ENCODE measurements around the gene ANXA4. TPM values are rescaled to one million over a fixed set of nuclear protein-coding genes. Genes with fewer than 3 reads are reported as not detected.

ANXA4 gene
- polyA plus RNA-seq, 2 donors, result 25.7 to 57.0 TPM

DNA sequence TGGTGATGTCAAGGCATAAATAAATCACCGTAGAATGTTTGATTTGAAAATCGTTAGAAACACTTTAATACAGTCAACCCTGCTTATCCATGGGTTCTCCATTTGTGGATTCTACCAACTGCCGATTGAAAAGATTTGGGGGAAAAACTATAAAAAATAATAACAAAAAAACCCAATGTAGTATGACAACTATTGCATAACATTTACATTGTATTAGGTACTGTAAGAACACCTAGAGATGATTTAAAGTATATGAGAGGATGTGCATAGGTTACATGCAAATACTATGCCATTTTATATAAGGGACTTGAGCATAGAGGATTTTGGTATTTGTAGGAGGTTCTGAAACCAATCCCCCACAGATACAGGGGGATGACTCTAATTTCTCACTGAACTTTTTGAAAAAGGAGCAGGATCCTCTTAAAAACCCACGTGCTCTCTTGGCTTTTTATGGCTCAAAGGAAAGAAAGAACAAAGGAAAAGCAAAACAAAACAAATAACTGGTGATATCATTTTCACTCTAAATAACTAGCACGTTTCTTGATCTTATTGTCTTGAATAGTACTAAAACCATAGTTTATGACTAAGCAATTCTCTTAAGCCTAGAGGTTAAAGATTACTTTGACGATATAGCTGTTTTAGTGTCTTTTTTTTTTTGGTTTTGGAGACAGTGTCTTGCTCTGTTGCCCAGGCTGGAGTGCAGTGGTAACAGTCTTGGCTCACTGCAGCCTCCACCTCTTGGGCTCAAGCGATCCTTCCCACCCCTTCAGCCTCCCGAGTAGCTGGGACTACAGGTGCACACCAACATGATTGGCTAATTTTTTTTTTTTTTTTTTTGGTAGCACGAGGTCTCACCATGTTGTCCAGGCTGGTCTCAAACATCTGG, 104.5 kb downstream of the ANXA4 start:
- Histone ChIP-seq H3K9me3 (ENCODE audit: control insufficient read depth in 2 of 2, insufficient read depth in 1 of 2, low read depth in 1 of 2, low read length in 1 of 2) (no peaks in the 10 kb centered on the region), H3K36me3 (ENCODE audit: control insufficient read depth in 2 of 2, insufficient read depth in 2 of 2, low read length in 1 of 2) (peaks cover 2 to 14% of the 10 kb centered on the region in 2 donors), H3K27me3 (ENCODE audit: control insufficient read depth in 1 of 2, insufficient read depth in 2 of 2, low read length in 2 of 2) (no peaks in the 10 kb centered on the region), H3K4me1 (ENCODE audit: control insufficient read depth in 2 of 2, insufficient read depth in 2 of 2, low read length in 1 of 2) (no peaks in the 10 kb centered on the region), H3K4me3 (ENCODE audit: low read depth in 1 of 2, low read length in 2 of 2) (no peak overlapping the region), H3K27ac (ENCODE audit: low read depth in 2 of 2, low read length in 1 of 2) (no peak overlapping the region)
- whole genome bisulfite sequencing, 2 donors, result 83 to 85% methylated on average over 9 of the region's 9 CpGs

DNA sequence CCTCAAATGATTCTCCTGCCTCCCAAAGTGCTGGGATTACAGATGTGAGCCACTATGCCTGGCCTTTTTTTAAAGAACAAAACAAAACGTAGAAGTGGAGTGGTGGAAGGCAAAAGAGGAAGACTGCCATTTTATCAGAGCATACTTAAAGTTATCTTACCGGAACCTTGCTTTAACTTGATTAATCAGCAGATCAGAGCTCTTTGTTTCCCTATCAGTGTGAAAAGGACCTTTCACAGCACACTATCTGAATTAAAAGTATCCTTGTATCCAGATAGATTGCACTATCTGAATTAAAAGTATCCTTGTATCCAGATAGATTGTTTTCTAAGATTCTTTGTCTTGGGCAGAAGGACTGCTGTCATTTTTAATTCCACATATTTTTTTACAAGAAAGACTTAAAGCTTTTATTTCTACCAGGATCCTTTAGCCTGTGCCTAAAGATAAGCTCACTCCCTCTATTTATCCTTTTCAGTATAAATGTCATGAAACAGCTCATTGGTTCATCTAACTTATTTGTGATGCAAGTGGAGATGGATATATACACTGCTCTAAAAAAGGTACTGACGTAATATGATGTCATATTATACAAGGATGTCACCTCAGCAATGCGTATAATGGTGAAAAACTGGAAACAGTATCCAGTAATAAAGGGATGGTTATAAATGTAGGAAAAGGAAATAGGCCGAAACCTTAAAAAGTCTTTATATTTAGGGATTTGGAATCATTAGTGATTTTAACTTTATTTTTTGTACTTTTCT, 105.3 kb downstream of the ANXA4 start:
- H3K4me1 ChIP-seq (ENCODE audit: control insufficient read depth in 2 of 2, insufficient read depth in 2 of 2, low read length in 1 of 2), result no peaks in the 10 kb centered on the region
- H3K4me3 ChIP-seq (ENCODE audit: low read depth in 1 of 2, low read length in 2 of 2), result no peak overlapping the region
- peaks cover 2 to 14% of the 10 kb centered on the region in 2 donors for H3K36me3 ChIP-seq (ENCODE audit: control insufficient read depth in 2 of 2, insufficient read depth in 2 of 2, low read length in 1 of 2)
- WGBS, 2 donors, result 93 to 95% methylated on average over 5 of the region's 5 CpGs
- no peaks in the 10 kb centered on the region for H3K27me3 ChIP-seq (ENCODE audit: control insufficient read depth in 1 of 2, insufficient read depth in 2 of 2, low read length in 2 of 2)
- no peak overlapping the region for H3K27ac ChIP-seq (ENCODE audit: low read depth in 2 of 2, low read length in 1 of 2)
- H3K9me3 ChIP-seq (ENCODE audit: control insufficient read depth in 2 of 2, insufficient read depth in 1 of 2, low read depth in 1 of 2, low read length in 1 of 2), result no peaks in the 10 kb centered on the region

DNA sequence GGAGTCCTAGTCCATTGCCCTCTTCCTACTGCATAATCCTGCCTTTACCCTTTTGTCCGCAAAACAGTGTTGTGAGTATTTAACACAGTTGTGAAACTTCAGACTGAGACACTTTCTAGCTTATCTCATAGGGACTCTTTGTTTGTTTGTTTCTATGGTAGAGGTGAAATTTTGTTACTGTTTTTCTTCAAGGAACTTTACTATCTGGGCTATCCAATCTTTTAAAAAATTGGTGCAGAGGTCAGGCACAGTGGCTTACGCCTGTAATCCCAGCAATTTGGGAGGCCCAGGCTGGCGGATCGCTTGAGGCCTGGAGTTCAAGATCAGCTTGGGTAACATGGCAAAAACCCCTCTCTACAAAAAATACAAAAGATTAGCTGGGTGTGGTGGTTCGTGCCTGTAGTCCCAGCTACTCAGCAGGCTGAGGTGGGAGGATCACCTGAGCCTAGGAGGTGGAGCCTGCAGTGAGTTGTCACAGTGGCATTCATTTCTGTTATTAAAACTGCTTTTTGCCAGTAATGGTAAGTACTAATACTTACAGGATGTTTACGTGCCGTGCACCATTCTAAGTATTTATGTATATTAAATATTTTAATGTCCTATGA, 106.4 kb downstream of the ANXA4 start:
- Histone ChIP-seq H3K27ac (ENCODE audit: low read depth in 2 of 2, low read length in 1 of 2) (no peak overlapping the region), H3K27me3 (ENCODE audit: control insufficient read depth in 1 of 2, insufficient read depth in 2 of 2, low read length in 2 of 2) (no peaks in the 10 kb centered on the region), H3K4me1 (ENCODE audit: control insufficient read depth in 2 of 2, insufficient read depth in 2 of 2, low read length in 1 of 2) (no peaks in the 10 kb centered on the region), H3K36me3 (ENCODE audit: control insufficient read depth in 2 of 2, insufficient read depth in 2 of 2, low read length in 1 of 2) (peaks cover 2 to 14% of the 10 kb centered on the region in 2 donors), H3K9me3 (ENCODE audit: control insufficient read depth in 2 of 2, insufficient read depth in 1 of 2, low read depth in 1 of 2, low read length in 1 of 2) (no peaks in the 10 kb centered on the region), H3K4me3 (ENCODE audit: low read depth in 1 of 2, low read length in 2 of 2) (no peak overlapping the region)
- 88 to 91% methylated on average over 7 of the region's 7 CpGs for WGBS, 2 donors

DNA sequence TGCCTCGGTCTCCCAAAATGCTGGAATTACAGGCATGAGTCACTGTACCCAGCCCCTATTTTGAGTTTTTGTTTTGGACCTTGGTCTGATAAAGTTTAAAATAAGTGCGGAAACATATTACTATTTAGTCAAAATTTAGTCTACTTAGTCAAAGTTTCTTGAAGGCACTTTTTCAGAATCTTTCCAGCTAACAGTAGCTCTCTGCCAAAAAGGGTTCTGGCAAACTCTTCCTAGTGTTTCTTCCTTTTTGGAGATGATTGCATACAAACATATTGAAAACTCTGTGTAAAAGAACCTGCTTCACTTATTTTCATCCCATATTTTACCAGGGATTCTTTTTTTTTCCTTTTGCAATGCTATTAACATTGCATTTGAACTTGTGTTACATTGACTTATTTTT, 116.3 kb downstream of the ANXA4 start:
- no peak overlapping the region for H3K27ac ChIP-seq (ENCODE audit: low read depth in 2 of 2, low read length in 1 of 2)
- WGBS, 2 donors, result 97 to 98% methylated on average over 2 of the region's 2 CpGs
- H3K4me3 ChIP-seq (ENCODE audit: low read depth in 1 of 2, low read length in 2 of 2), result no peak overlapping the region
- no peaks in the 10 kb centered on the region for H3K4me1 ChIP-seq (ENCODE audit: control insufficient read depth in 2 of 2, insufficient read depth in 2 of 2, low read length in 1 of 2)
- no peaks in the 10 kb centered on the region for H3K27me3 ChIP-seq (ENCODE audit: control insufficient read depth in 1 of 2, insufficient read depth in 2 of 2, low read length in 2 of 2)
- no peaks in the 10 kb centered on the region for H3K36me3 ChIP-seq (ENCODE audit: control insufficient read depth in 2 of 2, insufficient read depth in 2 of 2, low read length in 1 of 2)
- H3K9me3 ChIP-seq (ENCODE audit: control insufficient read depth in 2 of 2, insufficient read depth in 1 of 2, low read depth in 1 of 2, low read length in 1 of 2), result no peaks in the 10 kb centered on the region

DNA sequence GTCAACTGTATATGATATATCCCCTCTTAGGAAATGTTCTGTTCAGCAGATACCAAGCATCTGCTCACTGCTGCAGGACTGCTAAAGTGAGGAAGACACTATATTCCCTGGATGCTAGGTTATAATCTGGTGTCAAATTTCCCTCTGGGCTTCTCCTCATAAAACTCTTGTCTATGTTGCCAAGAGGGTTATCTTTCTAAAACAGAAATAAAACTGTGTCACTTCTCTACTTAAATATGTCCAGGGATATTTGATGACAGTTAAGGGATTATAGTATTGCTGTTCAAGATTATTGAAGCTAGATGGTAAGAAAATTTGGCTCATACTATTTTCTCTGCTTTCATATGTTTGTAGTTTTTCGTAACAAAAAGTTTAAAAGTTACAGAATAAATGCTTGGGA, 121.4 kb downstream of the ANXA4 start:
- 96 to 98% methylated on average over 1 of the region's 1 CpG for WGBS, 2 donors
- H3K4me3 ChIP-seq (ENCODE audit: low read depth in 1 of 2, low read length in 2 of 2), result no peak overlapping the region

More for the DNA sequence above, 121.4 kb downstream of the ANXA4 start:
- H3K9me3 ChIP-seq (ENCODE audit: control insufficient read depth in 2 of 2, insufficient read depth in 1 of 2, low read depth in 1 of 2, low read length in 1 of 2), result no peaks in the 10 kb centered on the region
- no peaks in the 10 kb centered on the region for H3K27me3 ChIP-seq (ENCODE audit: control insufficient read depth in 1 of 2, insufficient read depth in 2 of 2, low read length in 2 of 2)
- H3K36me3 ChIP-seq (ENCODE audit: control insufficient read depth in 2 of 2, insufficient read depth in 2 of 2, low read length in 1 of 2), result peaks cover 0 to 8% of the 10 kb centered on the region in 2 donors
- no peaks in the 10 kb centered on the region for H3K4me1 ChIP-seq (ENCODE audit: control insufficient read depth in 2 of 2, insufficient read depth in 2 of 2, low read length in 1 of 2)
- H3K27ac ChIP-seq (ENCODE audit: low read depth in 2 of 2, low read length in 1 of 2), result no peak overlapping the region

Other genes with a start within 250 kb of the ANXA4 start
- gene AAK1, start 98.4 kb upstream of the ANXA4 start, polyA plus RNA-seq, result 1 to 10 TPM; 4.4 to 8.4 TPM
- gene GMCL1, start 87.5 kb downstream of the ANXA4 start, polyA plus RNA-seq, result 1 to 10 TPM; 3.6 to 5.7 TPM
- 10 to 100 TPM; 22.0 to 24.4 TPM for gene SNRNP27, start 151.8 kb downstream of the ANXA4 start, polyA plus RNA-seq
- 100 to 1,000 TPM in 1 of 2 donors, 10 to 100 TPM in 1; 75.9 to 140 TPM for gene MXD1, start 173.0 kb downstream of the ANXA4 start, polyA plus RNA-seq
- under 1 TPM; 0.45 to 0.71 TPM for gene ASPRV1, start 219.5 kb downstream of the ANXA4 start, polyA plus RNA-seq

All from esophagus (tissue), 2 donors.